Measurements from ENCODE around the gene NEU1.

GRCh38 chr6:31911826-31912585 lies 49.4 kb upstream of the NEU1 start:
- TF ChIP-seq CTCF (conservative IDR thresholded peaks at IDR 0.05 in 1 of 2, IDR thresholded peaks at IDR 0.05 in 1 of 2; ENCODE audit: low read depth in 1 of 2, low read length in 2 of 2): no peak
- no peak for TF ChIP-seq EZH2 (IDR thresholded peaks at IDR 0.05; ENCODE audit: low read length, missing control alignments)
